SK-N-MC (cell line): ENCODE data around the gene CPN2.

Source experiments
- EZH2 ChIP-seq: fragments of 200-600 bp; sonication (generic); IDR thresholded peaks from one replicate; pipeline ENCODE4 v1.6.1; 2017; ENCODE audit warnings: antibody characterized with exemption
- FOXP2 ChIP-seq: optimal IDR thresholded peaks from 2 replicates; pipeline ENCODE3; 2011; ENCODE audit warnings: mild to moderate bottlenecking, moderate library complexity; ENCODE audit not compliant: insufficient read depth; ENCODE audit errors: extremely low read length, control extremely low read depth
- POLR2AphosphoS5 ChIP-seq: IDR thresholded peaks from 2 replicates; pipeline ENCODE4 v1.6.1; 2012; ENCODE audit warnings: mild to moderate bottlenecking, low read depth, low read length, borderline replicate concordance

DNA sequence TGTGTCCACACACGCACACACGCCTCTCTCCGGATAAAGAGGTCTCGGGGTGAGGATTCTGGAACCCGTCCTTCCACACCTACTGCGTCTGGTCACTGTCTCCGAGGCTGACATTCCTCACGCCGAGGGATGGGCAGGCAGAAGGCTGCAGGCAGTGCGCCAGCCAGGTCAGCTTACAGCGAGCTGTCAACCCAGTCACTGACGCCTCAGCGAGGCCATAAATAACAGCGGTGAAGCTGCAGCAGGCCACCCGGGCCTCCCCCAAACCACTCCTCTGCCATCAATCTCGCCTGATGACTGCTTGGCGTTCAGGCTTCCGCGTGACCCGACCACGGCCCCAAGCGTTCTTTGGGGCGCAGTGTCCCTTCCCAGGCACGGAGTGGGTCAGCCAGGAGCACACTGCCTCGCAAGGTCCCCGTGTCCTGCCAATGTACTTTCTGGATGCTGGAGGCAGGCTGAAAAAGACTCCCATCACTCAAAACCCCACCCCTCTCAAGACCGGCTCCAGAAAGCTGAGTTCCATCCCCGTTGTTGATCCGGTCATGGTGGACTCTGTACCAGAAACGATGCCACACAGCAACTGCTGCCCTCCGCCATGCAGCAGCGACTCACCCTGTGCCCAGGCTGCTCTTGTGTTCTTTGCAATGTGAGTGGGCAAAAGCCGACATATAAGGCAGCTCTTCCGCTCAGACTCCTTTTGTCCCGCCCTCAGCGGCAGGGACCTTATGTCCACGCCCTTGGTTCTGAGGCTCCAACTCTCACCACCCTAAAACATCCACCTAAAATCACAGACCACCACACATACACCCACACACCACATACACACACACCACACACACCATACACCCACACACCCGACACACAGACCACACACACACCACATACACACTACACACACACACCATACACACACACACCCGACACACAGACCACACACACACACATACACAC is 27.1 kb downstream of the CPN2 start:
- TF ChIP-seq EZH2 = no peak
- TF ChIP-seq POLR2AphosphoS5 = no peak
- TF ChIP-seq FOXP2 = no peak
